Measurements from ENCODE around the gene BTD.
"Not testable (repeated sequence)": the region's sequence is repeated elsewhere in the genome, so short reads cannot be mapped to it uniquely, and the experiment has no call there.

BTD gene

DNA sequence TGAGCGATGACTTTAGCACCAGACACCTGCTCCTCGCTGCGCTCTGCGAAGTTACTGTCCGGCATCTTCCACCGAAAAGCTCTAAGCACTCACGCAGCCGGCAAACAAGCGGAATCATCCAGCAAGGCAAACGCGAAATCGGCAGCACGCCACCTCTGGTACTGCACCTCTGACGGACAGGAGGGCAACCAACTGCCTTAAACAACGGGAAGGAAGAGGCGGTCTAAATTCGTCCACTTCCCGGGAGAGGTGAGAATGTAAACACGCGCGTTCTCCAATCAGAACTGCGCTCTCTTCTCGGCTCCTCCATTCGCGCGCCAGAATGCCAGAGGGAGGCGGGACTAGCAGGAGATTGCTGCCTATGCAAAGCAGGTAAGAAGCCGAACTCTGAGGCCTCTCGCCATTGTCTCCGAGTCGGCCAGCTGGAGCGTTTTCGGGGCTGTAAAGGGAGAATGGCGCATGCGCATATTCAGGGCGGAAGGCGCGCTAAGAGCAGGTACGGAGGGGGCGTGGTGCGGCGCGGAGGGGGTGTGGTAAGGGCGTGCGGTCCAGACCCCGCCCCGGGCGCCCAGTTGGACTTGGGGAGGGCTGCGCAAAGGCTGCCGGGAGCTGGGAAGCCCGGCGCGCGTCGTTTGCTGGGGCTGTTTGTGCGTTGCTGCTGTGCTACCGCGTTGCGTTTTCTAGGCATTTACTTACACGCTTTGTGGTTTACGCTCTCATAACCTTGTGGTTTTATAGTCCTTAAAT is at the start of gene BTD, which contains the start of gene HACL1:
BTD (plus strand) TSS at position 347 of the 747 bp plus-strand sequence. CDS start 33,695 bp downstream, outside the sequence.
HACL1 (minus strand) TSS at position 171 of the 747 bp plus-strand sequence; CDS start at position 65, 106 bp downstream.
- no peak for DNase-seq

DNA sequence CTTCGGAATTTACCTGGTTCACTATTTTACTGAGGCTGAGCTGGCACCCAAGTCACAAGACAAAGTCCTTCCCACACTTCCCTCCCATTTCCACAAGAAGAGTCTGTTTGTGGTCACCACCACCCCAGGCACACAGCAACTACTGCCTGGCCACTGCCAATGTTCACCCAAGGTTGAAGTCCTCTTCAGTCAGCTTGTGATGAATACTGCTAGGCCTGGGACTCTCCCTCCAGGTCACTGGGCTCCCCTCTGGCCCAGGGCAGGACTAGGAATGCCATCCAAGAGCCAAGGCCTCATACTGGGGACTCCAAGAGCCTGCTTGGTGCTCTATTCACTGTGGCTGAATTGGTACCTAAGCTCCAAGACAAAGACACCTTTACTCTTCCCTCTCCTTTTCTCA is 49.6 kb upstream of the BTD start:
- DNase-seq = no peak

- no peak for DNase-seq
These were observed 47.8 kb upstream of the BTD start for GRCh38 chr3:15553749-15554148.

GRCh38 chr3:15556512-15556911 is 45.0 kb upstream of the BTD start:
- peak; percentile 77 for DNase-seq

GRCh38 chr3:15557511-15557946 is 44.0 kb upstream of the BTD start:
- DNase-seq = no peak

DNA sequence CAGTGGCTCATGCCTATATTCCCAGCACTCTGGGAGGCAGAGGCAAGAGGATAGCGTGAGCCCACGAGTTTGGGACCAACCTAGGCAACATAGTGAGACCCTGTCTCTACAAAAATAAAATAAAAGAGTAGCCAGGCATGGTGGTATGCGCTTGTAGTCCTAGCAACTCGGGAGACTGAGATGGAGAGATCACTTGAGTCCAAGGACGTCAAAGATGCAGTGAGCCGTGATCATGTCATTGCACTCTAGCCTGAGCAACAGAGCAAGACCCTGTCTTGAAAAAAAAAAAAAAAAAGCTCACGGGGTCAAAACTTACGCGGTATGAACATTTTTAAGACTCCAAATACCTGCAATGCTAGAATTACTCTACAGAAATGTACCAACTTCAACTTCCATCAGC is 43.0 kb upstream of the BTD start:
- no peak for DNase-seq

DNA sequence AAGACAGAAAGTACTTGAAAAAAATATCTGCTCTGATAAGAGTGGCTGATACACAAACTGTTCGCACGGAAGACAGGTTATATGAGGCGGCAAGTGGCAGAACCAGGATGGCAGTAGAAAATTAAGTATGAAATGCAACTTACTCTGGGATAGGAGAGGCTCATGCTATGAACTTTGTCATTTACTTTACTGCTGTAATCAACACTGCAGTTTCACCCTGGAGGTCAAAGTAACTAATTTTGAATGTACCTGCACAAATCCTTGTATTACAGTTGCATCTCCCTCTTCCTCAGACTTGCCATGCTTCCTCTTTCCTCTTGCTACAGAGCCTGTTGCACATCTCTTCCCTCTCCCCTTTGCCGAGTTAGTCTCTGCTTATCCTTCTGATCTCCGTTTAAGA is 39.0 kb upstream of the BTD start:
- DNase-seq = no peak

GRCh38 chr3:15563190-15563589 is 38.4 kb upstream of the BTD start:
- DNase-seq = no peak

DNA sequence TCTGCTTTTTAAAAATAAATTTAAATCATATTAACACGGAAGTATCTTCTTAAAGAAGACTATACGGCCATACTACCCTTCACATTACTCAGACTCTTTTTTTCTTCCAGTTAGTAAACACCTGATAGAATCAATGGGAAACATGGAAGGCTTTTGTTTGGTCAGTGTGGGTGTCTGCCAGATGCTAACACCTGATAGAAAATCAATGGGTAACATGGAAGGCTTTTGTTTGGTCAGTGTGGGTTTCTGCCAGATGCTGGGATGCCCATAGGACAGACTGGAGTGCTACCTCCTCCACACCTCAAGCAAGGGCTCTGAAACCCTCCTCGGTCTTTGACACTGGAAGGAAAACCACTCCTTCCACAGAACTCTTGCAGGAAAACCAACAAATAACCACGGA is 29.4 kb upstream of the BTD start:
- DNase-seq = no peak

- DNase-seq = no peak
These were observed 26.1 kb upstream of the BTD start for GRCh38 chr3:15575446-15575845.

GRCh38 chr3:15576475-15576874 is 25.1 kb upstream of the BTD start:
- no peak for DNase-seq

DNA sequence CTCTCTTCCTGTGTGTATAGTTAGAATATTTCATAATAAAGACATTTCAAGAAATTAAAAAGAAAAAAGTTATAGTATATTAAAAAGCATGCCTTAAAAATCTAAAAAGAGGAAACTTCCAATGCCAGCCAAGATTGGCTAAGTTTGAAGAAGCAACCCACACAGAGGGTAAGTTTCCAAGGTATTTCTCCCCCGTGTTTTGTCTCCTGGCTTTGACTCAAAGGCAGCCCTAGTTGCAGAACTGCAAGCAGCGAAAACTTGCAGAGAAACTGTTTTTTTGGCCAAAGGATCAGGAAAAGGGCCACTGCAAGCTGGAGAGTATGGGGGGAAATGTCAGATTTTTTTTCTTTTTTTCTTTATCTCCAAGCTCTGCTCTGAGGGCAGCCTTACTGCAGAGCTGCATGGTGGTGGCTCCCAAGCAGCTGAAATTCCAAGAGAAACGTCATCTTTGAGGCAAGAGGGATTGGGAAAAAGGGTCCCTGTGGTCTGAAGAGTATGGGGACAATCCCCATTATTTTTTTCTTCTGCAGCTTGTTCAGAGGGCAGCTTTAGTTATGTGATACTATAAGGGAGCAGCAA is 23.2 kb upstream of the BTD start:
- no peak for DNase-seq

- no peak for DNase-seq
These were observed 22.5 kb upstream of the BTD start for GRCh38 chr3:15579051-15579450.

DNA sequence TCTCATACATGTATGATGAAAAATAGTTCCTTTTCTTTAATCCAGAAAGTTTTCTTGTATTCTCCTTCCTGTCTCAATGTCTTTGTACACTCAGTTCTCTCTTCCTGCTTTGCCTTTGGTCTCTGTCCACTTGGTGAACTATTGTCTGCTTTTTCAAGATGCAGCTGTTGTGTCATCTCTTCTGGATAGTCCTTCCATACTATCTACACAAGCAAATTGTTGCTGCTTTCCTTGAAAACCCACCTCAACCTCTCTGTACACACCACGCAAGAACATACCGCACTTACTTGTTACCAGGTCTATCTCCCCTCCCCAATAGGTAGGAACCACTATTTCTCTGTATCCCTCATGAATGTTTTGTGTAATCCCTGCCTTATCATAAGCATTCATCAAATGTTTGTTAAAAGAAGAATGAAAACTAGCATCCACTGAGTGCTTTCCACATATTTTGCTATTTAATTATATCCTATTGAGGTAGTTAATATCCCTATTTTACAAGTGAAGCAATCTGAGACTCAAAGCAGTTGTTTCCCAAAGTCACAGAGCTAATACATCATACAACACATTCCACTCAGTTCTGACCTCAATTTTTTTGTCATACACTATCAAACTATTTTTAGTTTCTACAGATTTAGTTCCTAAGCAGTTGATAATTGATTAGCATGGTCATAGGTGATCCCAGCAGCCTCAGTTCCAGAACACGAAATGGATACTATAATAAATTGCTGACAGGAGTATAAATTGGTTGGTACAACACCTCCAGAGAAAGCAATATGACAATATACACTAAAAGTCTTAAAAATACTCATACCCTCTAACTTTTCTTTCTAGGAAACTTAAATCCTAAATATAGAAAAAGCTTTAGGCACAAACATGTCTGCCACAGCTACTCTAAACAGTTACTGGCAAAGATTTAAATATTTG is 19.8 kb upstream of the BTD start:
- no peak for DNase-seq

DNA sequence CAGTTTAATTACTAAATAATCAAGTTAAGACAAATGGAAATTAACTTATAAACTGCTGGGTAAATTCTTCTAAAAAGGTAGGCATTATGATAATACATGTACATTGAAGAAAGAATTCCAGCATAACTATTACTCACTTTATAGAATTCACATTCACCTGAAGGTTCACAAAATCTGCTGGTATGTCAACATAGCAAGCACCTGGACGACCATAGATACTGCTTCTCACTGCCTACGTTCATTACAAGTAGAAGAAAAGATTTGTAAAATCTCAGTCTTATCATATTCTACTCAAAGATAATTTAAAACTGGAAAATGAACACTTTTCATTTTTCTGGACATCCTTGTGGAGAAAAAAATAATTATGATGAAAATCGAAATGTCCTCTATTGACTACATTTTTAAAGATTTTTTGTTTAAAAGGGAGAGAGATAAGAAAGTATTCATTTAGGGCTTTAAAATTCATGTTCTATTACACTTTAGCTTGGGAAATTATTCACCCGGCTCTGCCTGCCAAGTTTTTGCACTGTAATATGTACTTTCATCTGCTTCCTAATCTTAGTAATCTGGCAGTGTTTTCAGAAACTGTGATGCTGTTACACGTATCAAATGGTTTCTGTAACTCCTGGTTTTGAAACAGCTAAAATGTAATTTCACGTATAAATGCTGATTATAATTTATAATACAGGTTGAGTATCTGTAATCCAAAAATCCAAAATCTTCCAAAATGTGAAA is 16.3 kb upstream of the BTD start:
- DNase-seq = no peak

DNA sequence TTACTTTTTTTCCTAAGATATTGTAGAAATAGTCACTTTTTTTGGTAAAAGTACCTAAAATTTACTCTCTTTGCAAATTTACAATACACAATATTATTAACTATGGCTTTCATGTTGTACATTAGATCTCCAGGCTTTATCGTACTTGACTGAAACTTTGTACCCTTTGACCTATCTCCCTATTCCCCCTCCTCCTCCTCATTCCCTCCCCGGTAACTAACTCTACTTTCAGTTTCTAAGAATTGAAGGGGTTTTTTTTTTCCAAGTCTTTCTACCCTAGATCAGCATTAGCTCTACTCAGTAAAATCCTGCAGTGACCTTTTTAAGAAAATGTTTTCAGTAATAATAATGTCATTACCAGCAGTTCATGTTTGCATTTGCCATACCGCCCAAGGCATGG is 10.3 kb upstream of the BTD start:
- DNase-seq = no peak

GRCh38 chr3:15591928-15592327 is 9.6 kb upstream of the BTD start:
- DNase-seq = no peak

DNA sequence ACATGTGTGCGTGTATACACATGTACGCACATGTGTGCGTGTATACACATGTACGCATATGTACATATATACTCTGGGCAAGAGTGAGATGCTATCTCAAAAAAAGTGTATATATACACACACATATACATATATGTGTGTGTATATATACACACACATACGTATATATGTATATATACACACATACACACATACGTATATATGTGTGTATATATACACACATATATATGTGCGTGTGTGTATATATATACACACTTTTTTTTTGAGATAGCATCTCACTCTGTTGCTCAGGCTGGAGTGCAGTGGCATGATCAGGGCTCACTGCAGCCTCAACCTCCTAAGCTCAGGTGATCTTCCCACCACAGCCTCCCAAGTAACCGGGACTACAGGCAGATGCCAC is 8.6 kb upstream of the BTD start:
- DNase-seq = no peak

DNA sequence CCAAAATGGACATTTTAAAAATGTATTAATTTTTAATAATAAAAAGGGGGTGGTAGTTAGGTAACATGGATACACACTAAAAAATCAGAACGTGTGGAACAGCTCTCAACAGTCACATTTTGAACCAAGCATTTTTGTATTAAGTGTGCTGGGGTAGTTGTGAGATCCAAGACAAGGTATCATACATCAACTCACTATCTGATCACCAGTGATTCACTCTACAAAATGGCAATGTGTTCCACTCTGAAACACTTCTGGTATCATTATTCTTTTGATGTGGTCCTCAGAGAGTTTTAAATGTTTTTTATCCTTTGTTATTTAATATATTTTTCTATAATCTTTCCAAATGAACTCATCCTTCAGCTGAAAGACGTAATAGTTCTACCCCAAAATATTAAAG is 5.6 kb upstream of the BTD start:
- no peak for DNase-seq

DNA sequence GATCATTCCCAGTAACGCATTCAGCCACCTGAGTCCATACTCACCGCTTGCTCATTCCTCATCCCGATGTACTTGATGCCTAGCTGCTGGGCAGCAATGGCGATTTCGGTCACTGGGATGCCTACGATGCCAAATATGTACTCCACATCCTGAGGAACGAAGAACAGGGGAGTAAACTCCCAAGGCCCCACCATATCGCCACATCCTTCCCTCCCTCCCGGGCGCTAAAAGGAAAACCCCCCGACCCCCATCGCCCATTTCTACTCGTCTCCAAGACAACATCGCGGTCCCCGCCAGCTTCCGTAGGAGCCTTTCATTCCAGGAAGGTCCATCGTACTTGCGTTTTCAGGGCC is 523 bp upstream of the BTD start:
- DNase-seq = no peak

DNA sequence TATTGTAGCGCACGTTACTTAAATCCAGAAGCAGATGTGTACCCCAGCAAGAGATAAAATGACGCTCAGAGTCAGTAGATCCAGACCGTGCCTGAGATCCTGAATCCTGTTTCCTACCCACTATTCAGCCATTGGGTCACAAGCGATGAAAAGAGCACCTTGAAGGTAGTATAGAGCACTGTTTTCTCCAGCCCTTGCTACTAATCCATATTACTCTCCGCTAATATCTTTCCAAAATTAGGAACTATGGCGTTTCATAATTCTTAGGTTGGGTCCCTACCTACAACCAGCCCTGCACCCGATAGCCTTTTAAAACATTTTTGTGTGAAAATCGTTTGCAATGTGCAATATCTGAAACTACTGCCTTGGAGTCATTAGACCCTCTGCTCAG is 596 bp downstream of the BTD start:
- DNase-seq = no peak

- DNase-seq = not testable (repeated sequence)
These were observed 1.3 kb downstream of the BTD start for GRCh38 chr3:15602816-15603215.

DNA sequence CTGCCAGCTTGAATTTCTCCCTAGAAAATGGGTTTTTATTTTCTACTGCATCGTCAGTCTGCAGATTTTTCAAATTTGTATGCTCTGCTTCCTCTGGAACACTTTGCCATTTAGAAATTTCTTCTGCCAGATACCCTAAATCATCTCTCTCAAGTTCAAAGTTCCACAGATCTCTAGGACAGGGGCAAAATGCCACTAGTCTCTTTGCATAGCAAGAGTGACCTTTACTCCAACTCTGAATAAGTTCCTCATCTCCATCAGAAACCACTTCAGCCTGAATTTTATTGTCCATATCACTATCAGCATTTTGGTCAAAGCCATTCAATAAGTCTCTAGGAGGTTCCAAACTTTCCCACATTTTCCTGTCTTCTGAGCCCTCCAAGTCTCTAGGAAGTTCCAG is 3.0 kb downstream of the BTD start:
- not testable (repeated sequence) for DNase-seq

Data from SIG-M5 (cell line).